Activated naive CD8-positive, alpha-beta T cell treated with anti-CD3 and anti-CD28 coated beads, Interleukin-2, amount 50 U/mL, for 24 hours (primary cell): ENCODE measurements around the gene JAKMIP3.
"Not testable (repeated sequence)": the region's sequence is repeated elsewhere in the genome, so short reads cannot be mapped to it uniquely, and the experiment has no call there.

Source experiments
- ATAC-seq: fragments of 150-1000 bp; cut with Tn5 transposase; one replicate; pipeline ENCODE4 v1.10.0; 2021
- DNase-seq: peaks from one replicate; pipeline ENCODE4 v3.0.0; 2021
- H3K27ac Mint-ChIP-seq: one replicate; pipeline ENCODE4 v1.8.0; 2021; ENCODE audit warnings: mild to moderate bottlenecking, mixed read lengths
- H3K27me3 Mint-ChIP-seq: one replicate; pipeline ENCODE4 v1.8.0; 2021; ENCODE audit warnings: mixed read lengths
- H3K36me3 Mint-ChIP-seq: one replicate; pipeline ENCODE4 v1.8.0; 2021; ENCODE audit warnings: low read depth, mixed read lengths
- H3K4me1 Mint-ChIP-seq: one replicate; pipeline ENCODE4 v1.8.0; 2021; ENCODE audit warnings: mixed read lengths
- H3K4me3 Mint-ChIP-seq: one replicate; pipeline ENCODE4 v1.8.0; 2021; ENCODE audit warnings: mild to moderate bottlenecking, moderate library complexity, mixed read lengths
- H3K9me3 Mint-ChIP-seq: one replicate; pipeline ENCODE4 v1.8.0; 2021; ENCODE audit warnings: mixed read lengths

JAKMIP3 gene

GRCh38 chr10:132066186-132066585 lies 440 bp downstream of the JAKMIP3 start:
- ATAC-seq, result no peak
- Mint-ChIP-seq H3K4me1 (peaks cover 6% of the 10 kb centered on the region), H3K27ac (no peak overlapping the region), H3K9me3 (no peaks in the 10 kb centered on the region), H3K27me3 (peaks cover 2% of the 10 kb centered on the region), H3K4me3 (peak overlapping the region; percentile 30), H3K36me3 (no peaks in the 10 kb centered on the region)
- DNase-seq, result no peak

DNA sequence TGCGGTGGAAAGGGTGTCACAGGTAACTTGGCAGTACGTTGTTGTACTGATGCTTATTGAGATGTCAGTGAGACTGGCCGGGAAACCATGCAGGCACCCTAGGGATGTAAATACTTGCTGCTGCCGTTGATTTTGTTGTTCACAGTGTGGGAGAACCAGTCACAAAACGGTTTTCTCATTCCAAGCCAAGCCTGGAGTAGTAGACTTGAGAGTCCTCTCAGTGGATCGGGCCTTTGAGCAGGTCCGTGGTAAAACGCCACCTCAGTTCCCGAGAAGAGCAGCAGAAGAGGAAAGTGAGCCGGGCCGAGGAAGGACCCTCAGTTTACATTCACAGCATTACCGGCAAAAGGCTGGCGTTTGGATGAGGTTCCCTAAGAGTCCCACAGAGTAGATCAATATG lies 1.1 kb downstream of the JAKMIP3 start:
- H3K9me3 Mint-ChIP-seq, result no peaks in the 10 kb centered on the region
- H3K36me3 Mint-ChIP-seq, result no peaks in the 10 kb centered on the region
- no peak overlapping the region for H3K4me3 Mint-ChIP-seq
- peaks cover 2% of the 10 kb centered on the region for H3K27me3 Mint-ChIP-seq
- H3K4me1 Mint-ChIP-seq, result peaks cover 6% of the 10 kb centered on the region
- ATAC-seq (no peak), DNase-seq (no peak)
- H3K27ac Mint-ChIP-seq, result no peak overlapping the region

DNA sequence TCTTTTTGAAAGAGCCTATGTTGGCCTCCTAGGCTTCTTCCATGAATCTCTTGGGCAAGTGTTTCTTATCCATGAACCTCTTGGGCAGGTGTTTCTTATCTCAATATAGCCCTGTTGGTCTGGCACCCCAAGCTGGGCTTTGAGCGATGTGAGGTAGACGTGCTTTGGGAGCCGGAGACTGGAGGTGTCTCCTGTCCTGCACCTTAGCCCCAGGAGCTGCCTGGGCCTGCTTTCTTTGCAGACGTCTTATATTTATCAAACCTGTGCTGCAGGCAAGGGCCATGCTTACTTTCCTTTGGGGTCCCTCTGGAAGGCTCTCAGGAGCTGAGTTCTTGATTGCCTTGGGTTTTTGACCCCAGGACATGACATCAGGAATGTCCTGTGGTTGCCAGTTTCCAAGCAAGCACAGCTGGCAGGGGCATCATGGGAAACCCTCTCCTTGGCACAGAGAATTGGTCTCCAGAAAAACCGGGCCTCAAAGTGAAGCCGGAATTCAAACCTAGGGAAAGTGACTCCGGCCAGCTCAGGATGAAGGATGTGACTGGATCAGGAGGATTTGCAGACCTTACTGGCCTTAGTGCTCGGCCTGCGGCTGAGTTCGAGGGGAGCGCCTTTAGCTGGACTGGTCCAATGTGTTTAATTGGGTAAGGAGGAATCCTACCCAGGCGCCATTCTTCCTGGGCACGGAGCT lies 2.8 kb downstream of the JAKMIP3 start:
- H3K27ac Mint-ChIP-seq, result no peak overlapping the region
- H3K36me3 Mint-ChIP-seq, result no peaks in the 10 kb centered on the region
- peaks cover 6% of the 10 kb centered on the region for H3K4me1 Mint-ChIP-seq
- no peaks in the 10 kb centered on the region for H3K9me3 Mint-ChIP-seq
- DNase-seq, result no peak
- H3K27me3 Mint-ChIP-seq, result peaks cover 4% of the 10 kb centered on the region
- no peak overlapping the region for H3K4me3 Mint-ChIP-seq
- ATAC-seq, result no peak

GRCh38 chr10:132069122-132069848 lies 3.5 kb downstream of the JAKMIP3 start:
- H3K4me3 Mint-ChIP-seq, result no peak overlapping the region
- H3K27ac Mint-ChIP-seq, result no peak overlapping the region
- H3K4me1 Mint-ChIP-seq, result peaks cover 6% of the 10 kb centered on the region
- ATAC-seq (no peak), DNase-seq (no peak)
- no peaks in the 10 kb centered on the region for H3K9me3 Mint-ChIP-seq
- H3K36me3 Mint-ChIP-seq, result no peaks in the 10 kb centered on the region
- H3K27me3 Mint-ChIP-seq, result peaks cover 5% of the 10 kb centered on the region

DNA sequence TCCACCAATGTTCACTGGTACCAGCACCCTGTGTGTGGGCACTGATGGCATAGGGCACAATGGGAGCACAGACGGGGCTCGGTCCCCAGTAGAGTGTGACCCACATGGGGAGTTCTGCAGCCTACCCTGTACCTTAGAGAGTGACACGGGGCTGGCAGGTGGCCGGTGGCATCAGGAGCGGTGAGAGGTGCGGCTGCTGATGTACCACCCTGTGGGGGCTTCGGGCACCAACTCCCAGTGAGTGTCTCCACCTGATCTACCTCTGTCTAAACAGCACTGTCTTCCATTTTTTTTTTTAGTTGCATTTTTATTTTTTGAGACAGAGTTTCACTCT lies 4.1 kb downstream of the JAKMIP3 start:
- Mint-ChIP-seq H3K4me1 (peaks cover 6% of the 10 kb centered on the region), H3K9me3 (no peaks in the 10 kb centered on the region), H3K36me3 (no peaks in the 10 kb centered on the region), H3K27ac (no peak overlapping the region), H3K4me3 (no peak overlapping the region), H3K27me3 (peaks cover 9% of the 10 kb centered on the region)
- no peak for ATAC-seq
- no peak for DNase-seq

- ATAC-seq, result no peak
- H3K9me3 Mint-ChIP-seq, result no peaks in the 10 kb centered on the region
- H3K27me3 Mint-ChIP-seq, result peaks cover 7% of the 10 kb centered on the region
- no peak overlapping the region for H3K27ac Mint-ChIP-seq
- H3K4me1 Mint-ChIP-seq, result peaks cover 5% of the 10 kb centered on the region
- H3K4me3 Mint-ChIP-seq, result no peak overlapping the region
- no peaks in the 10 kb centered on the region for H3K36me3 Mint-ChIP-seq
- DNase-seq, result no peak
These were observed 5.0 kb downstream of the JAKMIP3 start for GRCh38 chr10:132070724-132071123.

- peaks cover 7% of the 10 kb centered on the region for H3K27me3 Mint-ChIP-seq
- no peak overlapping the region for H3K27ac Mint-ChIP-seq
- no peak for ATAC-seq
- DNase-seq, result no peak
- no peaks in the 10 kb centered on the region for H3K4me1 Mint-ChIP-seq
- no peaks in the 10 kb centered on the region for H3K9me3 Mint-ChIP-seq
- no peak overlapping the region for H3K4me3 Mint-ChIP-seq
- H3K36me3 Mint-ChIP-seq, result no peaks in the 10 kb centered on the region
These were observed 5.9 kb downstream of the JAKMIP3 start for GRCh38 chr10:132071667-132072066.

GRCh38 chr10:132075909-132076577 lies 10.3 kb downstream of the JAKMIP3 start:
- no peak overlapping the region for H3K4me3 Mint-ChIP-seq
- H3K9me3 Mint-ChIP-seq, result no peaks in the 10 kb centered on the region
- H3K36me3 Mint-ChIP-seq, result no peaks in the 10 kb centered on the region
- no peak for DNase-seq
- H3K27ac Mint-ChIP-seq, result no peak overlapping the region
- no peak for ATAC-seq
- H3K4me1 Mint-ChIP-seq, result no peaks in the 10 kb centered on the region
- peaks cover 11% of the 10 kb centered on the region for H3K27me3 Mint-ChIP-seq

- no peaks in the 10 kb centered on the region for H3K4me1 Mint-ChIP-seq
- DNase-seq (no peak), ATAC-seq (no peak)
- H3K27ac Mint-ChIP-seq, result no peak overlapping the region
- peaks cover 11% of the 10 kb centered on the region for H3K27me3 Mint-ChIP-seq
- no peaks in the 10 kb centered on the region for H3K9me3 Mint-ChIP-seq
- no peak overlapping the region for H3K4me3 Mint-ChIP-seq
- no peaks in the 10 kb centered on the region for H3K36me3 Mint-ChIP-seq
These were observed 10.9 kb downstream of the JAKMIP3 start for GRCh38 chr10:132076578-132077081.

DNA sequence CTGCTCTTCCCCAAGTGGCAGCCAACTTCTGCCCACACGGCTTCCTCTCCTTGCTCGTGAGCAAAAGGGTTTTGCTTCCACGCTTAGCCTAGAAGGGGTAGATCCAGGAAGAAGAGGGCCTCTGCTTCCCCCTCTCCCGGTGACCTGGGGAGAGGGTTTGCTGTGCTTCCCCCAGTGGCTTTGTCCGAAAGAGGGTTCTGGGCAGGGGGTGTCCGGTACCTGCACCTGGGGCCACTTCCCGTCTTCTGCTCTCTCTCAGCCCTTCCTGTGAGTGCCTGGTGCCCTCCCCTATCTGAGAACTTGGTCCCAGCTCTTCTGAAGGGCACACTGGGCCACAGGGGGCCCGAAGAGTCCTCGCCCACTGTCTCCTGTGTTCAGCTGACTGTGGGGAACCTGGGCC lies 11.3 kb downstream of the JAKMIP3 start:
- no peak overlapping the region for H3K27ac Mint-ChIP-seq
- ATAC-seq, result no peak
- no peak for DNase-seq
- no peaks in the 10 kb centered on the region for H3K4me1 Mint-ChIP-seq
- no peaks in the 10 kb centered on the region for H3K9me3 Mint-ChIP-seq
- no peaks in the 10 kb centered on the region for H3K36me3 Mint-ChIP-seq
- peaks cover 11% of the 10 kb centered on the region for H3K27me3 Mint-ChIP-seq
- H3K4me3 Mint-ChIP-seq, result no peak overlapping the region

- no peak overlapping the region for H3K27ac Mint-ChIP-seq
- no peaks in the 10 kb centered on the region for H3K4me1 Mint-ChIP-seq
- H3K27me3 Mint-ChIP-seq, result peaks cover 13% of the 10 kb centered on the region
- H3K9me3 Mint-ChIP-seq, result no peaks in the 10 kb centered on the region
- DNase-seq, result no peak
- ATAC-seq, result no peak
- no peaks in the 10 kb centered on the region for H3K36me3 Mint-ChIP-seq
- H3K4me3 Mint-ChIP-seq, result no peak overlapping the region
These were observed 13.1 kb downstream of the JAKMIP3 start for GRCh38 chr10:132078746-132079345.

GRCh38 chr10:132084384-132084783 lies 18.6 kb downstream of the JAKMIP3 start:
- not testable (repeated sequence) for H3K4me3 Mint-ChIP-seq, DNase-seq, H3K36me3 Mint-ChIP-seq, ATAC-seq, H3K27ac Mint-ChIP-seq, H3K4me1 Mint-ChIP-seq
- H3K27me3 Mint-ChIP-seq, result peaks cover 17% of the 10 kb centered on the region
- peaks cover 14% of the 10 kb centered on the region for H3K9me3 Mint-ChIP-seq

GRCh38 chr10:132093236-132093635 lies 27.5 kb downstream of the JAKMIP3 start:
- H3K27ac Mint-ChIP-seq, ATAC-seq, H3K9me3 Mint-ChIP-seq, H3K4me3 Mint-ChIP-seq, DNase-seq, H3K4me1 Mint-ChIP-seq, H3K36me3 Mint-ChIP-seq: not testable (repeated sequence)
- H3K27me3 Mint-ChIP-seq, result peaks cover 33% of the 10 kb centered on the region

- H3K36me3 Mint-ChIP-seq, result no peaks in the 10 kb centered on the region
- no peak overlapping the region for H3K4me3 Mint-ChIP-seq
- DNase-seq, result no peak
- ATAC-seq, result no peak
- H3K4me1 Mint-ChIP-seq, result no peaks in the 10 kb centered on the region
- no peaks in the 10 kb centered on the region for H3K9me3 Mint-ChIP-seq
- peaks cover 31% of the 10 kb centered on the region for H3K27me3 Mint-ChIP-seq
- no peak overlapping the region for H3K27ac Mint-ChIP-seq
These were observed 29.0 kb downstream of the JAKMIP3 start for GRCh38 chr10:132094581-132095234.
